Upper lobe of left lung (tissue), 4 donors: ENCODE results near the gene ADAMTS17.

Experiments used
- POLR2A ChIP-seq, 4 donors: fragments of 450-650 bp; IDR thresholded peaks; one replicate each; pipeline ENCODE4 v1.5.1; 2016 to 2017; ENCODE audit warnings: antibody characterized with exemption in 4 of 4, mild to moderate bottlenecking in 2 of 4
- TF ChIP-seq, protein P1 (sequence below), 6 experiments: fragments of 450-650 bp in 4 of 6; fragments of 200-600 bp in 2 of 6; sonication (generic) in 2 of 6; IDR thresholded peaks; one replicate each; pipeline ENCODE4 v1.5.1; 2016 to 2019; ENCODE audit warnings: antibody characterized with exemption in 6 of 6

GRCh38 chr15:100227781-100228180 lies 114.0 kb downstream of the ADAMTS17 start:
- TF ChIP-seq, protein P1, sequence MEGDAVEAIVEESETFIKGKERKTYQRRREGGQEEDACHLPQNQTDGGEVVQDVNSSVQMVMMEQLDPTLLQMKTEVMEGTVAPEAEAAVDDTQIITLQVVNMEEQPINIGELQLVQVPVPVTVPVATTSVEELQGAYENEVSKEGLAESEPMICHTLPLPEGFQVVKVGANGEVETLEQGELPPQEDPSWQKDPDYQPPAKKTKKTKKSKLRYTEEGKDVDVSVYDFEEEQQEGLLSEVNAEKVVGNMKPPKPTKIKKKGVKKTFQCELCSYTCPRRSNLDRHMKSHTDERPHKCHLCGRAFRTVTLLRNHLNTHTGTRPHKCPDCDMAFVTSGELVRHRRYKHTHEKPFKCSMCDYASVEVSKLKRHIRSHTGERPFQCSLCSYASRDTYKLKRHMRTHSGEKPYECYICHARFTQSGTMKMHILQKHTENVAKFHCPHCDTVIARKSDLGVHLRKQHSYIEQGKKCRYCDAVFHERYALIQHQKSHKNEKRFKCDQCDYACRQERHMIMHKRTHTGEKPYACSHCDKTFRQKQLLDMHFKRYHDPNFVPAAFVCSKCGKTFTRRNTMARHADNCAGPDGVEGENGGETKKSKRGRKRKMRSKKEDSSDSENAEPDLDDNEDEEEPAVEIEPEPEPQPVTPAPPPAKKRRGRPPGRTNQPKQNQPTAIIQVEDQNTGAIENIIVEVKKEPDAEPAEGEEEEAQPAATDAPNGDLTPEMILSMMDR (IDR thresholded peaks at IDR 0.05), result no peak
- TF ChIP-seq POLR2A (IDR thresholded peaks at IDR 0.05), result no peak
